GM18909 (cell line): ENCODE measurements around the gene GPR61.

Source experiments
- ATAC-seq: cut with Tn5 transposase; IDR thresholded peaks from one replicate; pipeline ENCODE4 v1.9.1; 2021; ENCODE audit warnings: mild to moderate bottlenecking; ENCODE audit not compliant: unreplicated experiment, poor library complexity

Gene GPR61

GRCh38 chr1:109508001-109508872 lies 31.4 kb upstream of the GPR61 start:
- no peak for ATAC-seq

GRCh38 chr1:109508873-109509175 lies 30.8 kb upstream of the GPR61 start:
- ATAC-seq = no peak

- ATAC-seq = peak; percentile 65
Observed at GRCh38 chr1:109509176-109510134, 30.2 kb upstream of the GPR61 start, which contains the start of gene AMIGO1. AMIGO1 (minus strand) TSS chr1:109509727; CDS start chr1:109508912, 815 bp downstream.

- ATAC-seq = no peak
Observed at GRCh38 chr1:109513110-109513710, 26.5 kb upstream of the GPR61 start.

- ATAC-seq = no peak
Observed at GRCh38 chr1:109514846-109515245, 24.8 kb upstream of the GPR61 start.

- no peak for ATAC-seq
Observed at GRCh38 chr1:109516872-109517271, 22.8 kb upstream of the GPR61 start.

- no peak for ATAC-seq
Observed at GRCh38 chr1:109517337-109517736, 22.3 kb upstream of the GPR61 start.

GRCh38 chr1:109521002-109521951 lies 18.4 kb upstream of the GPR61 start:
- no peak for ATAC-seq

GRCh38 chr1:109522026-109522425 lies 17.6 kb upstream of the GPR61 start:
- ATAC-seq = no peak

- ATAC-seq = no peak
Observed at GRCh38 chr1:109523706-109524105, 16.0 kb upstream of the GPR61 start.

- peak; percentile 72 for ATAC-seq
Observed at GRCh38 chr1:109527098-109527811, 12.4 kb upstream of the GPR61 start.

GRCh38 chr1:109527846-109528695 lies 11.6 kb upstream of the GPR61 start:
- ATAC-seq = no peak

- no peak for ATAC-seq
Observed at GRCh38 chr1:109528712-109529111, 11.0 kb upstream of the GPR61 start.

- no peak for ATAC-seq
Observed at GRCh38 chr1:109529881-109530456, 9.7 kb upstream of the GPR61 start.

- no peak for ATAC-seq
Observed at GRCh38 chr1:109530457-109531087, 9.1 kb upstream of the GPR61 start.

GRCh38 chr1:109531380-109531779 lies 8.3 kb upstream of the GPR61 start:
- no peak for ATAC-seq

- ATAC-seq = no peak
Observed at GRCh38 chr1:109531826-109532364, 7.8 kb upstream of the GPR61 start.
